DOHH2 (cell line): ENCODE results near the gene CCDC51.

ENCODE experiments used
- H3F3A ChIP-seq: fragments of 200-600 bp; sonication (generic), shearing (Covaris generic); 2 replicates; pipeline ENCODE4 v1.6.0; 2016; ENCODE audit warnings: antibody characterized with exemption, mild to moderate bottlenecking; ENCODE audit not compliant: control insufficient read depth, insufficient read depth
- H3K27ac ChIP-seq: fragments of 200-600 bp; sonication (generic); 2 replicates; pipeline ENCODE4 v1.5.1; 2014; ENCODE audit warnings: low read depth, mild to moderate bottlenecking, low read length, moderate library complexity
- H3K27me3 ChIP-seq: fragments of 200-600 bp; sonication (generic); 2 replicates; pipeline ENCODE4 v1.6.1; 2014; ENCODE audit warnings: mild to moderate bottlenecking, low read length, mixed read lengths; ENCODE audit not compliant: control insufficient read depth
- H3K36me3 ChIP-seq: fragments of 200-600 bp; sonication (generic); 2 replicates; pipeline ENCODE4 v1.6.1; 2014; ENCODE audit warnings: mild to moderate bottlenecking, low read length, moderate library complexity, mixed read lengths; ENCODE audit not compliant: control insufficient read depth
- H3K4me1 ChIP-seq: fragments of 200-600 bp; sonication (generic); 2 replicates; pipeline ENCODE4 v1.6.1; 2014; ENCODE audit warnings: mild to moderate bottlenecking, low read length, mixed read lengths; ENCODE audit not compliant: control insufficient read depth
- H3K4me2 ChIP-seq: fragments of 200-600 bp; sonication (generic); 2 replicates; pipeline ENCODE4 v1.6.0; 2014; ENCODE audit warnings: mild to moderate bottlenecking, low read length, moderate library complexity
- H3K4me3 ChIP-seq: fragments of 200-600 bp; sonication (generic); 2 replicates; pipeline ENCODE4 v1.5.1; 2014; ENCODE audit warnings: mild to moderate bottlenecking, low read length, mixed read lengths
- H3K79me2 ChIP-seq: fragments of 200-600 bp; sonication (generic); 2 replicates; pipeline ENCODE4 v1.6.1; 2014; ENCODE audit warnings: mild to moderate bottlenecking, low read length, mixed read lengths; ENCODE audit not compliant: control insufficient read depth
- H3K9me2 ChIP-seq: fragments of 200-600 bp; sonication (generic); replicated peaks from 2 replicates; pipeline ENCODE4 v1.6.1; 2014; ENCODE audit warnings: mild to moderate bottlenecking, low read length, mixed read lengths; ENCODE audit not compliant: control insufficient read depth
- H3K9me3 ChIP-seq: fragments of 200-600 bp; sonication (generic); 2 replicates; pipeline ENCODE4 v1.6.1; 2014; ENCODE audit warnings: antibody characterized with exemption, low read length, mixed read lengths; ENCODE audit not compliant: control insufficient read depth, insufficient read depth
- H4K20me1 ChIP-seq: fragments of 200-600 bp; sonication (generic); 2 replicates; pipeline ENCODE4 v1.6.0; 2014; ENCODE audit warnings: low read depth, mild to moderate bottlenecking, antibody characterized with exemption, low read length, moderate library complexity; ENCODE audit not compliant: control insufficient read depth, insufficient read depth
- CTCF ChIP-seq: fragments of 200-600 bp; sonication (generic); IDR thresholded peaks from one replicate; pipeline ENCODE4 v1.5.1; 2014; ENCODE audit warnings: antibody characterized with exemption, mild to moderate bottlenecking, low read depth, low read length; ENCODE audit not compliant: poor library complexity, severe bottlenecking
- EZH2phosphoT487 ChIP-seq: fragments of 200-600 bp; sonication (generic); IDR thresholded peaks from 2 replicates; pipeline ENCODE4 v1.6.1; 2017; ENCODE audit warnings: borderline replicate concordance, mild to moderate bottlenecking, antibody characterized with exemption, low read length, moderate library complexity, mixed read lengths

Gene CCDC51

DNA sequence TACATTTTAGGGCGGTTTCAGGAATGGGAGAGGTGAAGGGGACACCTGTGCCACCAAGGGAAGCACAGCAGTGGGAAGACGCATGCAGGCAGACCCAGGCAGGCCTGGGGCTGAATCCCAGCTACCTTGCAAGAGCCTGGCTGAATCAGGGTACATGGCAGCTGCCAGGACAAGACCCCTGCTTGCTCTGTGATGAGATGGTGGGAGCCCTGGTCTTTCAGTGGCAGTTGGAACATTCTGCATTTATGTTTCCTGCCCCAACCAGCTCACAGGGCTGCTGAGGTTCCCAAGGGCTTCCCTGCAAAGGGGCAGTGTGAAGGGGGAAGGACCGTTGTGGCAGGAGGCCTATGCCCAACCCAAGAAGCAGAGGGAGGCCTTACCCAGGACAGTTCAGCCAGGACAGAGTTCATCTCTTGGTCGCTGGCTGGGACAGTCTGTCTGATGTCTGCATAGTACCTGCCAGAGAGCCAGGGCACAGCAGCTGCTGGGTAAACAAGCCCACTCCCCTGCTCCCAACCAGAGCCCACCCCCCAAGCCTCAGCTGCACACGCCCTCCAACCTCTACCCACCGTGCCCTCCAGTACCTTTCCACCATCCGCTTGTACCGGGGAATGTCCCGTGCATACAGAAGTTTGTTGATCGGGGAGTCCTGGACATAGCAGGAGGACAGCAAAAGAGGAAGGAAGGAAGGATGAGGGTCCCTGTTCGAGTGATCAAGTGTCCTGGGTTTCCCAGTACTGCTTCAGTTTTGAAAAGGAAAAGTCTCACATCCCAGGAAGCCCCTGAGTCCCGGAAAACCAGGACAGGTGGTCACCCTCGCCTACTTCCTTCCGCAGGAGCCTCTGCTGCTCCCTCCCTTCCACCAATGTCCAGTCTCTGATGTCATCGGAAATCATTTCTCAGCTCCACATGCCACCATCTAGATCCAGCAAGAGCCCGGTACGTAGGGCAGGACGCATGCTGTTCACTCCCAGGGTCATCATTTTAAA lies 33.2 kb downstream of the CCDC51 start:
- Histone ChIP-seq H3K9me2 (no peaks in the 10 kb centered on the region), H3K27me3 (no peaks in the 10 kb centered on the region), H3K9me3 (no peaks in the 10 kb centered on the region), H4K20me1 (no peaks in the 10 kb centered on the region), H3K27ac (no peak overlapping the region), H3K4me2 (no peak overlapping the region), H3K4me1 (no peaks in the 10 kb centered on the region), H3K79me2 (no peaks in the 10 kb centered on the region), H3F3A (no peaks in the 10 kb centered on the region), H3K4me3 (no peak overlapping the region), H3K36me3 (no peaks in the 10 kb centered on the region)
- TF ChIP-seq EZH2phosphoT487 (no peak), CTCF (no peak)

DNA sequence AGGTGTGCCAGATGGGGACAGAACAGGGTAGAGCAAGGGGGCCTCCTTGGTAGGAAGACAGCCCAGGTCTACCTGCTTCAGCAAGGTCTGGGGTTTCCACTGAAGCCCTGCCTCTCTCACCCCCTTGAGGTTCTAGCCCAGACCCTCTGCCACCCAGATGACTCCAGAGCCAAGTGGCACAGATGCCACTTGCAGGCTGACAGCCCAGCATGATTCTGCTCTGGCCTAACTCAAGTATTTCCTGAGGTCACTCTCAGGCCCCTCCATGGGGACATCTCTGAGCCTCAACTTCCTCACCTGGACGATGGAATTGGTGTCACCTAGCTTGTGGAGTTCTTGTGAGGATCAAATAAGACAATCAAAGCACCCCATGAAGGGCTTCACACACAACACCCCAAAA lies 33.9 kb downstream of the CCDC51 start:
- H3K9me3 ChIP-seq = no peaks in the 10 kb centered on the region
- H3K4me2 ChIP-seq = no peak overlapping the region
- H3K79me2 ChIP-seq = no peaks in the 10 kb centered on the region
- H3K4me3 ChIP-seq = no peak overlapping the region
- no peaks in the 10 kb centered on the region for H3K27me3 ChIP-seq
- TF ChIP-seq CTCF (no peak), EZH2phosphoT487 (no peak)
- no peaks in the 10 kb centered on the region for H3K36me3 ChIP-seq
- no peak overlapping the region for H3K27ac ChIP-seq
- no peaks in the 10 kb centered on the region for H3K4me1 ChIP-seq
- H3K9me2 ChIP-seq = no peaks in the 10 kb centered on the region
- no peaks in the 10 kb centered on the region for H4K20me1 ChIP-seq
- H3F3A ChIP-seq = no peaks in the 10 kb centered on the region

DNA sequence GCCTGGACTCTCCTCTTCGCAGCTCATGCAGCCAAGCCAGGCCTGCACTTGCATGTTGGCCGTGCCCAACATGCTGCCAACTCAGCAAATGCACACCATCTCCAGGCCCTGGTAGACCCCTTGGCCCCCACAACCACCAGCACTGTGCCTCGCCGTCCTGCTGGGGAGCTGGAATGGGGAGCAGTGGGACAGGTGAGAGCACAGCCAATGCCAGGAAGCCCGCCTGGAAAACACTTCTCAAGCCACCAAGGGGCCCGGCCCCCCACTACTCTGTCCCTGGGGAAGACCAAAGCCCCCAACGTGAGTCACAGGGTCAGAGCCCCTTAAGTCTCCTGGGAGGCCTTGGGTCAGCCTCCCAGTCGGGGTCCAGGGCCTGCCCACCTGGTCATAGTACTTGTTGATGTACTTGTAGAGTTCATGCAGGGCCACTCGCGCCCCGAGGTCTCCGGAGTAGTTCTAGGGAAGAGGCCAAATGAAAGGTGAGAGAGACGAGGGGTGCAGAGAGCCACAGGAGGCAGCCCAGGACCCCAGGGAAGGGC lies 34.5 kb downstream of the CCDC51 start:
- Histone ChIP-seq H3K27me3 (no peaks in the 10 kb centered on the region), H3F3A (no peaks in the 10 kb centered on the region), H3K4me1 (no peaks in the 10 kb centered on the region), H4K20me1 (no peaks in the 10 kb centered on the region), H3K27ac (no peak overlapping the region), H3K9me3 (no peaks in the 10 kb centered on the region), H3K4me2 (no peak overlapping the region), H3K79me2 (no peaks in the 10 kb centered on the region), H3K9me2 (no peaks in the 10 kb centered on the region), H3K36me3 (no peaks in the 10 kb centered on the region), H3K4me3 (no peak overlapping the region)
- TF ChIP-seq CTCF (no peak), EZH2phosphoT487 (no peak)
